GM23338 (cell line): ENCODE measurements around the gene CYFIP1. TPM values are rescaled to one million over a fixed set of nuclear protein-coding genes. Genes with fewer than 3 reads are reported as not detected.
A peak's percentile ranks its signal among the peaks of the same experiment; 100 is the strongest.

ENCODE experiments used
- ATAC-seq: fragments of 200-7000 bp; cut with Tn5 transposase; 3 replicates; pipeline ENCODE4 v1.9.1; 2020
- DNase-seq: peaks from one replicate; pipeline ENCODE4 v3.0.0-alpha.2; 2015; ENCODE audit warnings: low spot score
- H2AFZ ChIP-seq: fragments of 200-600 bp; sonication (generic); 2 replicates; pipeline ENCODE4 v1.8.0; 2016; ENCODE audit warnings: antibody characterized with exemption, mild to moderate bottlenecking, moderate library complexity
- H3F3A ChIP-seq: fragments of 200-600 bp; sonication (generic); replicated peaks from 2 replicates; pipeline ENCODE4 v1.8.0; 2017; ENCODE audit warnings: antibody characterized with exemption, mixed run types, low read depth
- H3K27ac ChIP-seq: fragments of 200-600 bp; sonication (generic); 2 replicates; pipeline ENCODE4 v1.6.1; 2016; ENCODE audit warnings: low read depth
- H3K27me3 ChIP-seq: fragments of 200-600 bp; sonication (generic); 2 replicates; pipeline ENCODE4 v1.8.0; 2016; ENCODE audit warnings: mild to moderate bottlenecking, mixed run types, moderate library complexity; ENCODE audit not compliant: insufficient read depth
- H3K36me3 ChIP-seq: fragments of 200-600 bp; sonication (generic); 2 replicates; pipeline ENCODE4 v1.8.0; 2016; ENCODE audit warnings: mild to moderate bottlenecking; ENCODE audit not compliant: insufficient read depth
- H3K4me1 ChIP-seq: fragments of 200-600 bp; sonication (generic); 2 replicates; pipeline ENCODE4 v1.8.0; 2016; ENCODE audit warnings: mild to moderate bottlenecking, moderate library complexity; ENCODE audit not compliant: insufficient read depth
- H3K4me2 ChIP-seq: fragments of 200-600 bp; sonication (generic); 2 replicates; pipeline ENCODE4 v1.7.1; 2017; ENCODE audit warnings: mixed run types
- H3K4me3 ChIP-seq: fragments of 200-600 bp; sonication (generic); 2 replicates; pipeline ENCODE4 v1.6.1; 2016; ENCODE audit warnings: mixed run types
- H3K79me2 ChIP-seq: fragments of 200-600 bp; sonication (generic); replicated peaks from 2 replicates; pipeline ENCODE4 v1.8.0; 2017; ENCODE audit warnings: mild to moderate bottlenecking; ENCODE audit not compliant: insufficient read depth
- H3K9me2 ChIP-seq: fragments of 200-600 bp; sonication (generic); 2 replicates; pipeline ENCODE4 v1.8.0; 2017; ENCODE audit not compliant: insufficient read depth
- H4K20me1 ChIP-seq: fragments of 200-600 bp; sonication (generic); replicated peaks from 2 replicates; pipeline ENCODE4 v1.8.0; 2017; ENCODE audit warnings: mild to moderate bottlenecking; ENCODE audit not compliant: insufficient read depth
- H3K27ac Mint-ChIP-seq: 2 replicates; pipeline ENCODE4 v1.8.0; 2020; ENCODE audit warnings: inconsistent platforms, mild to moderate bottlenecking, moderate library complexity, mixed read lengths
- H3K27me3 Mint-ChIP-seq: 3 replicates; pipeline ENCODE4 v1.8.0; 2022; ENCODE audit warnings: low read depth, mild to moderate bottlenecking, moderate library complexity, mixed read lengths, inconsistent platforms; ENCODE audit not compliant: insufficient read depth, poor library complexity
- H3K36me3 Mint-ChIP-seq: 3 replicates; pipeline ENCODE4 v1.8.0; 2021; ENCODE audit warnings: low read depth, mild to moderate bottlenecking, inconsistent platforms, moderate library complexity, mixed read lengths
- H3K4me1 Mint-ChIP-seq: 3 replicates; pipeline ENCODE4 v1.8.0; 2020; ENCODE audit warnings: mild to moderate bottlenecking, inconsistent platforms, mixed read lengths
- H3K4me3 Mint-ChIP-seq: 3 replicates; pipeline ENCODE4 v1.8.0; 2021; ENCODE audit warnings: moderate library complexity, mild to moderate bottlenecking, inconsistent platforms, mixed read lengths
- H3K9me3 Mint-ChIP-seq: 3 replicates; pipeline ENCODE4 v1.8.0; 2020; ENCODE audit warnings: moderate library complexity, mild to moderate bottlenecking, inconsistent platforms, mixed read lengths
- EZH2 ChIP-seq: fragments of 200-600 bp; sonication (generic); IDR thresholded peaks from one replicate; pipeline ENCODE4 v1.8.0; 2017; ENCODE audit warnings: antibody characterized with exemption, mild to moderate bottlenecking, low read depth; ENCODE audit not compliant: unreplicated experiment
- JUNB ChIP-seq: IDR thresholded peaks from one replicate; pipeline ENCODE4 v1.6.1; 2016; ENCODE audit warnings: antibody characterized with exemption; ENCODE audit not compliant: unreplicated experiment
- NANOG ChIP-seq: IDR thresholded peaks from 2 replicates; pipeline ENCODE4 v1.6.1; 2016; ENCODE audit warnings: antibody characterized with exemption, borderline replicate concordance
- ZNF114 ChIP-seq: fragments of 250-450 bp; sonication (Bioruptor Pico); IDR thresholded peaks from 2 replicates; pipeline ENCODE4 v1.5.0; 2020; ENCODE audit warnings: mild to moderate bottlenecking, moderate library complexity
- ZNF331 ChIP-seq: fragments of 250-450 bp; sonication (Bioruptor Pico); IDR thresholded peaks from 2 replicates; pipeline ENCODE4 v1.5.0; 2020; ENCODE audit warnings: low read depth, mild to moderate bottlenecking, moderate library complexity
- polyA plus RNA-seq: library from polyadenylated mRNA; unstranded; fragments of >200 nt; fragmentation: Nextera tagmentation; extraction: Ambion mirVana; gene quantifications from 2 replicates; pipeline ENCODE4 v1.2.1, GENCODE V29; 2016
- total RNA-seq: library from RNA; depleted of rRNA; stranded (reverse); fragments of >200 nt; shearing (Covaris generic); gene quantifications from 2 replicates; pipeline ENCODE4 v1.2.3, GENCODE V29; 2014
- TF ChIP-seq, protein P1 (sequence below): IDR thresholded peaks from one replicate; pipeline ENCODE4 v1.6.1; 2018; ENCODE audit warnings: antibody characterized with exemption; ENCODE audit not compliant: unreplicated experiment
- TF ChIP-seq, protein P2 (sequence below): fragments of 250-450 bp; sonication (Bioruptor Pico); IDR thresholded peaks from 2 replicates; pipeline ENCODE4 v1.5.0; 2020; ENCODE audit warnings: mild to moderate bottlenecking, moderate library complexity

CYFIP1 gene
- total and polyA plus RNA-seq, 2 experiments from 2014 or later = 20.0 to 73.9 TPM

DNA sequence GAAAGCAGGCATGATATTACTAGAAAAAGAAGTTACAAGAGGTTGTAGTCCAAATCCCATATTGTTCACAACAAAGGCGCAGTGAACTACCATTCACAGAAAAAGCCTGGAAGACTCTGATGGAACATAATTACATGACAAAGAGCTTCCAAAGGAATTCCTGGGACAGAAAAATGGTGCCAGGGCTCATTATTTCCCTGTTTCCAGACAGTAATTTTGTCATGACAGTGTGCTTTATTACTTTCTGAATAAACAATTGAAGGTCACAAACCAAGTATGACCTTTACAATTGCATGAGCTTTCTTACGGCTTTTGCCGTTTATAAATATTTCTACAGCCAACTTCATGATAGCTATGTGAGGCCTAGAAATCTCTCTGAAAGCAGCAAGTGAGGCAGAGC is 61.0 kb downstream of the CYFIP1 start:
- peaks cover 13% of the 10 kb centered on the region for H3K36me3 Mint-ChIP-seq
- peaks cover 4% of the 10 kb centered on the region for H3K27me3 Mint-ChIP-seq
- Histone ChIP-seq H3K36me3 (no peaks in the 10 kb centered on the region), H3F3A (no peaks in the 10 kb centered on the region), H4K20me1 (no peaks in the 10 kb centered on the region; the same call in 1 of the 2 replicates), H3K4me2 (no peak overlapping the region), H3K9me2 (no peaks in the 10 kb centered on the region), H3K4me1 (no peaks in the 10 kb centered on the region), H3K27ac (peak overlapping the region; percentile 55; the same call in 1 of the 2 replicates), H3K27me3 (no peaks in the 10 kb centered on the region), H2AFZ (no peak overlapping the region), H3K4me3 (no peak overlapping the region), H3K79me2 (no peaks in the 10 kb centered on the region)
- no peak for DNase-seq
- TF ChIP-seq ZNF331 (CRISPR knock-in tag) (no peak), ZNF114 (CRISPR knock-in tag) (no peak)
- TF ChIP-seq, protein P1, sequence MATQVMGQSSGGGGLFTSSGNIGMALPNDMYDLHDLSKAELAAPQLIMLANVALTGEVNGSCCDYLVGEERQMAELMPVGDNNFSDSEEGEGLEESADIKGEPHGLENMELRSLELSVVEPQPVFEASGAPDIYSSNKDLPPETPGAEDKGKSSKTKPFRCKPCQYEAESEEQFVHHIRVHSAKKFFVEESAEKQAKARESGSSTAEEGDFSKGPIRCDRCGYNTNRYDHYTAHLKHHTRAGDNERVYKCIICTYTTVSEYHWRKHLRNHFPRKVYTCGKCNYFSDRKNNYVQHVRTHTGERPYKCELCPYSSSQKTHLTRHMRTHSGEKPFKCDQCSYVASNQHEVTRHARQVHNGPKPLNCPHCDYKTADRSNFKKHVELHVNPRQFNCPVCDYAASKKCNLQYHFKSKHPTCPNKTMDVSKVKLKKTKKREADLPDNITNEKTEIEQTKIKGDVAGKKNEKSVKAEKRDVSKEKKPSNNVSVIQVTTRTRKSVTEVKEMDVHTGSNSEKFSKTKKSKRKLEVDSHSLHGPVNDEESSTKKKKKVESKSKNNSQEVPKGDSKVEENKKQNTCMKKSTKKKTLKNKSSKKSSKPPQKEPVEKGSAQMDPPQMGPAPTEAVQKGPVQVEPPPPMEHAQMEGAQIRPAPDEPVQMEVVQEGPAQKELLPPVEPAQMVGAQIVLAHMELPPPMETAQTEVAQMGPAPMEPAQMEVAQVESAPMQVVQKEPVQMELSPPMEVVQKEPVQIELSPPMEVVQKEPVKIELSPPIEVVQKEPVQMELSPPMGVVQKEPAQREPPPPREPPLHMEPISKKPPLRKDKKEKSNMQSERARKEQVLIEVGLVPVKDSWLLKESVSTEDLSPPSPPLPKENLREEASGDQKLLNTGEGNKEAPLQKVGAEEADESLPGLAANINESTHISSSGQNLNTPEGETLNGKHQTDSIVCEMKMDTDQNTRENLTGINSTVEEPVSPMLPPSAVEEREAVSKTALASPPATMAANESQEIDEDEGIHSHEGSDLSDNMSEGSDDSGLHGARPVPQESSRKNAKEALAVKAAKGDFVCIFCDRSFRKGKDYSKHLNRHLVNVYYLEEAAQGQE = no peak
- no peaks in the 10 kb centered on the region for H3K9me3 Mint-ChIP-seq
- no peak for ATAC-seq
- no peak overlapping the region for H3K4me3 Mint-ChIP-seq
- H3K4me1 Mint-ChIP-seq = peaks cover 3% of the 10 kb centered on the region
- no peak overlapping the region for H3K27ac Mint-ChIP-seq

DNA sequence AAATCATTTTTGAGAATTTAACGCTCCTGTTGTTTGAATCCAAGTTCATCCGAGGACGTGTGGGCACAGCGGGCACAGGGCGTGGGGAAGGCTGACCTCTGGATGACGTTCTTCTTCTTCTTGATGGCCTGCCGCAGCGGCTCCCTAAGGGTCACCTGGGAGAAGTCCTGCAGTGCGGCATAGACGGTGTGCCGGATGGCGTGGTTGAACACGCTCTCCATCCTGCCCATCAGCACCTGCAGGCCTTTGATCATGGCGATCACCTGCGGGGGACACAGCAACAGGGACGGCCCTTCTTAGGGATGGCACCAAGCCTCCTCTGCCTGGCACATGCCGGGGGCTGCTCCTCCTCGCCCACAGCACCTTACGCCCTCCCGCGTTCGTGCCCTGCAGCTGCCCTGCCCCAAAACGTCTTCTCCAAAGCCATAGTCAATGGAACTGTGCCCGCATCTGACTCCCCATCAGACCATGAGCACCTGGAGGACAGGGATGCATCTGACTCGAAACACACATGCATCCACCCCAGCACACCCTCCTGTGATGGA is 61.5 kb downstream of the CYFIP1 start:
- Histone ChIP-seq H3K27me3 (no peaks in the 10 kb centered on the region), H3K27ac (no peak overlapping the region), H3F3A (no peaks in the 10 kb centered on the region), H3K9me2 (no peaks in the 10 kb centered on the region), H3K4me3 (no peak overlapping the region), H2AFZ (no peak overlapping the region), H3K4me2 (no peak overlapping the region), H4K20me1 (no peaks in the 10 kb centered on the region; the same call in 1 of the 2 replicates), H3K36me3 (no peaks in the 10 kb centered on the region), H3K4me1 (no peaks in the 10 kb centered on the region), H3K79me2 (no peaks in the 10 kb centered on the region)
- H3K9me3 Mint-ChIP-seq = no peaks in the 10 kb centered on the region
- no peak overlapping the region for H3K27ac Mint-ChIP-seq
- H3K27me3 Mint-ChIP-seq = peaks cover 4% of the 10 kb centered on the region
- peaks cover 13% of the 10 kb centered on the region for H3K36me3 Mint-ChIP-seq
- peaks cover 3% of the 10 kb centered on the region for H3K4me1 Mint-ChIP-seq
- DNase-seq (no peak), ATAC-seq (no peak)
- no peak overlapping the region for H3K4me3 Mint-ChIP-seq
- TF ChIP-seq, protein P1 = no peak
- TF ChIP-seq NANOG (no peak), EZH2 (no peak), JUNB (no peak)
- TF ChIP-seq, protein P2, sequence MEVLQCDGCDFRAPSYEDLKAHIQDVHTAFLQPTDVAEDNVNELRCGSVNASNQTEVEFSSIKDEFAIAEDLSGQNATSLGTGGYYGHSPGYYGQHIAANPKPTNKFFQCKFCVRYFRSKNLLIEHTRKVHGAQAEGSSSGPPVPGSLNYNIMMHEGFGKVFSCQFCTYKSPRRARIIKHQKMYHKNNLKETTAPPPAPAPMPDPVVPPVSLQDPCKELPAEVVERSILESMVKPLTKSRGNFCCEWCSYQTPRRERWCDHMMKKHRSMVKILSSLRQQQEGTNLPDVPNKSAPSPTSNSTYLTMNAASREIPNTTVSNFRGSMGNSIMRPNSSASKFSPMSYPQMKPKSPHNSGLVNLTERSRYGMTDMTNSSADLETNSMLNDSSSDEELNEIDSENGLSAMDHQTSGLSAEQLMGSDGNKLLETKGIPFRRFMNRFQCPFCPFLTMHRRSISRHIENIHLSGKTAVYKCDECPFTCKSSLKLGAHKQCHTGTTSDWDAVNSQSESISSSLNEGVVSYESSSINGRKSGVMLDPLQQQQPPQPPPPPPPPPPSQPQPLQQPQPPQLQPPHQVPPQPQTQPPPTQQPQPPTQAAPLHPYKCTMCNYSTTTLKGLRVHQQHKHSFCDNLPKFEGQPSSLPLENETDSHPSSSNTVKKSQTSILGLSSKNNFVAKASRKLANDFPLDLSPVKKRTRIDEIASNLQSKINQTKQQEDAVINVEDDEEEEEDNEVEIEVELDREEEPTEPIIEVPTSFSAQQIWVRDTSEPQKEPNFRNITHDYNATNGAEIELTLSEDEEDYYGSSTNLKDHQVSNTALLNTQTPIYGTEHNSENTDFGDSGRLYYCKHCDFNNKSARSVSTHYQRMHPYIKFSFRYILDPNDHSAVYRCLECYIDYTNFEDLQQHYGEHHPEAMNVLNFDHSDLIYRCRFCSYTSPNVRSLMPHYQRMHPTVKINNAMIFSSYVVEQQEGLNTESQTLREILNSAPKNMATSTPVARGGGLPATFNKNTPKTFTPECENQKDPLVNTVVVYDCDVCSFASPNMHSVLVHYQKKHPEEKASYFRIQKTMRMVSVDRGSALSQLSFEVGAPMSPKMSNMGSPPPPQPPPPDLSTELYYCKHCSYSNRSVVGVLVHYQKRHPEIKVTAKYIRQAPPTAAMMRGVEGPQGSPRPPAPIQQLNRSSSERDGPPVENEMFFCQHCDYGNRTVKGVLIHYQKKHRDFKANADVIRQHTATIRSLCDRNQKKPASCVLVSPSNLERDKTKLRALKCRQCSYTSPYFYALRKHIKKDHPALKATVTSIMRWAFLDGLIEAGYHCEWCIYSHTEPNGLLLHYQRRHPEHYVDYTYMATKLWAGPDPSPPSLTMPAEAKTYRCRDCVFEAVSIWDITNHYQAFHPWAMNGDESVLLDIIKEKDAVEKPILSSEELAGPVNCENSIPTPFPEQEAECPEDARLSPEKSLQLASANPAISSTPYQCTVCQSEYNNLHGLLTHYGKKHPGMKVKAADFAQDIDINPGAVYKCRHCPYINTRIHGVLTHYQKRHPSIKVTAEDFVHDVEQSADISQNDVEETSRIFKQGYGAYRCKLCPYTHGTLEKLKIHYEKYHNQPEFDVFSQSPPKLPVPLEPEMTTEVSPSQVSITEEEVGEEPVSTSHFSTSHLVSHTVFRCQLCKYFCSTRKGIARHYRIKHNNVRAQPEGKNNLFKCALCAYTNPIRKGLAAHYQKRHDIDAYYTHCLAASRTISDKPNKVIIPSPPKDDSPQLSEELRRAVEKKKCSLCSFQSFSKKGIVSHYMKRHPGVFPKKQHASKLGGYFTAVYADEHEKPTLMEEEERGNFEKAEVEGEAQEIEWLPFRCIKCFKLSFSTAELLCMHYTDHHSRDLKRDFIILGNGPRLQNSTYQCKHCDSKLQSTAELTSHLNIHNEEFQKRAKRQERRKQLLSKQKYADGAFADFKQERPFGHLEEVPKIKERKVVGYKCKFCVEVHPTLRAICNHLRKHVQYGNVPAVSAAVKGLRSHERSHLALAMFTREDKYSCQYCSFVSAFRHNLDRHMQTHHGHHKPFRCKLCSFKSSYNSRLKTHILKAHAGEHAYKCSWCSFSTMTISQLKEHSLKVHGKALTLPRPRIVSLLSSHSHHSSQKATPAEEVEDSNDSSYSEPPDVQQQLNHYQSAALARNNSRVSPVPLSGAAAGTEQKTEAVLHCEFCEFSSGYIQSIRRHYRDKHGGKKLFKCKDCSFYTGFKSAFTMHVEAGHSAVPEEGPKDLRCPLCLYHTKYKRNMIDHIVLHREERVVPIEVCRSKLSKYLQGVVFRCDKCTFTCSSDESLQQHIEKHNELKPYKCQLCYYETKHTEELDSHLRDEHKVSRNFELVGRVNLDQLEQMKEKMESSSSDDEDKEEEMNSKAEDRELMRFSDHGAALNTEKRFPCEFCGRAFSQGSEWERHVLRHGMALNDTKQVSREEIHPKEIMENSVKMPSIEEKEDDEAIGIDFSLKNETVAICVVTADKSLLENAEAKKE (CRISPR knock-in tag) = no peak
